IPS-20b (cell line): ENCODE results near the gene LTA.

ENCODE experiments used
- H3K27ac ChIP-seq: one replicate; pipeline ENCODE4 v1.5.1; 2013; ENCODE audit warnings: low read length
- H3K27me3 ChIP-seq: 2 replicates; pipeline ENCODE4 v1.6.1; 2013; ENCODE audit warnings: mild to moderate bottlenecking, low read length, inconsistent platforms; ENCODE audit not compliant: insufficient read depth
- H3K36me3 ChIP-seq: 2 replicates; pipeline ENCODE4 v1.6.1; 2013; ENCODE audit warnings: low read depth, mild to moderate bottlenecking, inconsistent platforms, low read length, moderate library complexity; ENCODE audit not compliant: insufficient read depth
- H3K4me1 ChIP-seq: 2 replicates; pipeline ENCODE4 v1.6.1; 2013; ENCODE audit warnings: mild to moderate bottlenecking, control low read depth, inconsistent platforms, low read length, moderate library complexity; ENCODE audit not compliant: insufficient read depth
- H3K4me3 ChIP-seq: 2 replicates; pipeline ENCODE4 v1.5.1; 2013; ENCODE audit warnings: mild to moderate bottlenecking, low read length, inconsistent platforms
- H3K9ac ChIP-seq: 2 replicates; pipeline ENCODE4 v1.6.1; 2013; ENCODE audit warnings: low read depth, mild to moderate bottlenecking, inconsistent platforms, low read length, moderate library complexity
- H3K9me3 ChIP-seq: 2 replicates; pipeline ENCODE4 v1.6.1; 2013; ENCODE audit warnings: mild to moderate bottlenecking, low read depth, low read length, inconsistent platforms; ENCODE audit not compliant: insufficient read depth

LTA gene

DNA sequence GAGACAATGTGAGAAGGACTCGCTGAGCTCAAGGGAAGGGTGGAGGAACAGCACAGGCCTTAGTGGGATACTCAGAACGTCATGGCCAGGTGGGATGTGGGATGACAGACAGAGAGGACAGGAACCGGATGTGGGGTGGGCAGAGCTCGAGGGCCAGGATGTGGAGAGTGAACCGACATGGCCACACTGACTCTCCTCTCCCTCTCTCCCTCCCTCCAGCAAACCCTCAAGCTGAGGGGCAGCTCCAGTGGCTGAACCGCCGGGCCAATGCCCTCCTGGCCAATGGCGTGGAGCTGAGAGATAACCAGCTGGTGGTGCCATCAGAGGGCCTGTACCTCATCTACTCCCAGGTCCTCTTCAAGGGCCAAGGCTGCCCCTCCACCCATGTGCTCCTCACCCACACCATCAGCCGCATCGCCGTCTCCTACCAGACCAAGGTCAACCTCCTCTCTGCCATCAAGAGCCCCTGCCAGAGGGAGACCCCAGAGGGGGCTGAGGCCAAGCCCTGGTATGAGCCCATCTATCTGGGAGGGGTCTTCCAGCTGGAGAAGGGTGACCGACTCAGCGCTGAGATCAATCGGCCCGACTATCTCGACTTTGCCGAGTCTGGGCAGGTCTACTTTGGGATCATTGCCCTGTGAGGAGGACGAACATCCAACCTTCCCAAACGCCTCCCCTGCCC is 4.9 kb downstream of the LTA start:
- Histone ChIP-seq H3K27ac (no peak overlapping the region), H3K36me3 (no peaks in the 10 kb centered on the region), H3K9me3 (no peaks in the 10 kb centered on the region), H3K27me3 (peaks cover 29% of the 10 kb centered on the region), H3K9ac (no peak overlapping the region), H3K4me1 (no peaks in the 10 kb centered on the region; the same call in 1 of the 2 replicates), H3K4me3 (no peak overlapping the region)

DNA sequence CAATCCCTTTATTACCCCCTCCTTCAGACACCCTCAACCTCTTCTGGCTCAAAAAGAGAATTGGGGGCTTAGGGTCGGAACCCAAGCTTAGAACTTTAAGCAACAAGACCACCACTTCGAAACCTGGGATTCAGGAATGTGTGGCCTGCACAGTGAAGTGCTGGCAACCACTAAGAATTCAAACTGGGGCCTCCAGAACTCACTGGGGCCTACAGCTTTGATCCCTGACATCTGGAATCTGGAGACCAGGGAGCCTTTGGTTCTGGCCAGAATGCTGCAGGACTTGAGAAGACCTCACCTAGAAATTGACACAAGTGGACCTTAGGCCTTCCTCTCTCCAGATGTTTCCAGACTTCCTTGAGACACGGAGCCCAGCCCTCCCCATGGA is 5.5 kb downstream of the LTA start:
- no peaks in the 10 kb centered on the region for H3K9me3 ChIP-seq
- H3K4me3 ChIP-seq, result no peak overlapping the region
- no peak overlapping the region for H3K9ac ChIP-seq
- no peaks in the 10 kb centered on the region for H3K36me3 ChIP-seq
- H3K4me1 ChIP-seq, result no peaks in the 10 kb centered on the region; the same call in 1 of the 2 replicates
- H3K27ac ChIP-seq, result no peak overlapping the region
- peaks cover 34% of the 10 kb centered on the region for H3K27me3 ChIP-seq

- Histone ChIP-seq H3K27ac (no peak overlapping the region), H3K9me3 (no peaks in the 10 kb centered on the region), H3K4me1 (no peaks in the 10 kb centered on the region; the same call in 1 of the 2 replicates), H3K4me3 (no peak overlapping the region), H3K9ac (0 out of 2 replicates have a peak overlapping the region, but pooled peaks have one; percentile 13), H3K36me3 (no peaks in the 10 kb centered on the region), H3K27me3 (peaks cover 37% of the 10 kb centered on the region)
Measured at GRCh38 chr6:31578184-31579118, 6.4 kb downstream of the LTA start.

DNA sequence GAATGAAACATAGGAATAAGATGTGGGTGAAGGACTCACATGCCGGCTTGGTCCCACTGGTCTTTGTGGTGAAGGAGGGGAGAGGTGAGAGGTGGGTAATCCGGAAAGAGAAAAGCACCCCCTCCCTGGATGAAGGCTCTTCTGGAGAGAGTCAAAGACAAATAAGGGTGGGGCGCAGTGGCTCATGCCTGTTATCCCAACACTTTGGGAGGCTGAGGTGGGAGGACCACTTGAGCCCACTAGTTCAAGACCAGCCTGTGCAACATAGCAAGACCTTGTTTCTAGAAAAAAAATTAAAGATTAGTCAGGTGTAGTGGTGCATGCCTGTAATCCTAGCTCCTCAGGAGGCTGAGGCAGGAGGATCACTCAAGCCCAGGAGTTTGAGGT is 7.0 kb downstream of the LTA start:
- H3K36me3 ChIP-seq, result no peaks in the 10 kb centered on the region
- no peaks in the 10 kb centered on the region; the same call in 1 of the 2 replicates for H3K4me1 ChIP-seq
- H3K27ac ChIP-seq, result no peak overlapping the region
- H3K9ac ChIP-seq, result no peak overlapping the region
- H3K27me3 ChIP-seq, result peaks cover 37% of the 10 kb centered on the region
- H3K4me3 ChIP-seq, result no peak overlapping the region
- no peaks in the 10 kb centered on the region for H3K9me3 ChIP-seq

- Histone ChIP-seq H3K9me3 (no peaks in the 10 kb centered on the region), H3K27ac (no peak overlapping the region), H3K9ac (0 out of 2 replicates have a peak overlapping the region, but pooled peaks have one; percentile 86), H3K4me1 (no peaks in the 10 kb centered on the region; the same call in 1 of the 2 replicates), H3K36me3 (no peaks in the 10 kb centered on the region), H3K27me3 (peaks cover 37% of the 10 kb centered on the region), H3K4me3 (peak overlapping the region; percentile 94; the same call in 1 of the 2 replicates)
Measured at GRCh38 chr6:31579546-31580437, 7.7 kb downstream of the LTA start.

GRCh38 chr6:31580438-31580740 is 8.3 kb downstream of the LTA start:
- Histone ChIP-seq H3K36me3 (no peaks in the 10 kb centered on the region), H3K9me3 (no peaks in the 10 kb centered on the region), H3K27ac (no peak overlapping the region), H3K4me1 (no peaks in the 10 kb centered on the region; the same call in 1 of the 2 replicates), H3K4me3 (peak overlapping the region; percentile 94), H3K9ac (peak overlapping the region; percentile 86; the same call in 1 of the 2 replicates), H3K27me3 (peaks cover 37% of the 10 kb centered on the region)

- Histone ChIP-seq H3K4me3 (peak overlapping the region; percentile 94), H3K27ac (no peak overlapping the region), H3K27me3 (peaks cover 32% of the 10 kb centered on the region), H3K4me1 (no peaks in the 10 kb centered on the region; the same call in 1 of the 2 replicates), H3K36me3 (no peaks in the 10 kb centered on the region), H3K9me3 (no peaks in the 10 kb centered on the region), H3K9ac (peak overlapping the region; percentile 86)
Measured at GRCh38 chr6:31580807-31581433, 8.8 kb downstream of the LTA start.

GRCh38 chr6:31581434-31582229 is 9.5 kb downstream of the LTA start:
- no peaks in the 10 kb centered on the region; the same call in 1 of the 2 replicates for H3K4me1 ChIP-seq
- H3K27me3 ChIP-seq, result peaks cover 31% of the 10 kb centered on the region
- H3K4me3 ChIP-seq, result peak overlapping the region; percentile 94
- no peaks in the 10 kb centered on the region for H3K9me3 ChIP-seq
- peak overlapping the region; percentile 86 for H3K9ac ChIP-seq
- no peak overlapping the region for H3K27ac ChIP-seq
- no peaks in the 10 kb centered on the region for H3K36me3 ChIP-seq

- no peaks in the 10 kb centered on the region for H3K36me3 ChIP-seq
- H3K27me3 ChIP-seq, result peaks cover 31% of the 10 kb centered on the region
- H3K4me3 ChIP-seq, result peak within 1 kb of the TSS; percentile 94
- no peaks in the 10 kb centered on the region for H3K9me3 ChIP-seq
- peak within 1 kb of the TSS; percentile 86 for H3K9ac ChIP-seq
- no peaks in the 10 kb centered on the region; the same call in 1 of the 2 replicates for H3K4me1 ChIP-seq
- no peak within 1 kb of the TSS for H3K27ac ChIP-seq
Measured at GRCh38 chr6:31582230-31582643, 10.1 kb downstream of the LTA start, which contains the start of gene LTB. Gene LTB (minus strand): TSS chr6:31582424. CDS start chr6:31582417, 7 bp downstream.

DNA sequence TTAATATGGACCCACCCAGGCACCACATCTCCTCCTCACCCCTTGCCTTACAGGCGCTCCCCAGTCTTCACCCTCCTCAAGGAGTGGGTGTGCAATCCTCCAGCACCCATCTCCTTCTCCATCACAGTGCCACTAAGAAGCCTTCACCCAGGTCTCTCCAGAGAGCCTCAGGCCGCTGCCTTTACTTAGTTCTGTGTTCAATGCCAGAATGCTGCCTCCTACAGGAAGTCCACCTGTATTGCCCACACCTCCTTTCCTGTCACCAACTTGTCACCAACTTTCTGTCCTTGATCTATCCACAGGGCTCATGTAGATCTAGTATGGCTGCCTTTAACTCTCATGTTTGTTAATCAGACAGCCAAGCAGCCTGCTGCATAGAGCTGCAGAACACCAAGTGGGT is 13.4 kb downstream of the LTA start:
- Histone ChIP-seq H3K27ac (no peak overlapping the region), H3K27me3 (peaks cover 21% of the 10 kb centered on the region), H3K4me3 (no peak overlapping the region), H3K9me3 (no peaks in the 10 kb centered on the region), H3K9ac (no peak overlapping the region), H3K4me1 (no peaks in the 10 kb centered on the region), H3K36me3 (no peaks in the 10 kb centered on the region)
